Urothelium cell line (cell line): Measurements from ENCODE around the gene RABGEF1.
"Not testable (repeated sequence)": the region's sequence is repeated elsewhere in the genome, so short reads cannot be mapped to it uniquely, and the experiment has no call there.

Experiments
- DNase-seq: peaks from one replicate; pipeline ENCODE4 v3.0.0; 2011; ENCODE audit warnings: low spot score, mixed read lengths
- FAIRE-seq: peaks from 2 replicates; lab custom pipeline; 2011; peaks lifted over from hg19 to GRCh38; lab: Jason Lieb, UNC

Gene RABGEF1

DNA sequence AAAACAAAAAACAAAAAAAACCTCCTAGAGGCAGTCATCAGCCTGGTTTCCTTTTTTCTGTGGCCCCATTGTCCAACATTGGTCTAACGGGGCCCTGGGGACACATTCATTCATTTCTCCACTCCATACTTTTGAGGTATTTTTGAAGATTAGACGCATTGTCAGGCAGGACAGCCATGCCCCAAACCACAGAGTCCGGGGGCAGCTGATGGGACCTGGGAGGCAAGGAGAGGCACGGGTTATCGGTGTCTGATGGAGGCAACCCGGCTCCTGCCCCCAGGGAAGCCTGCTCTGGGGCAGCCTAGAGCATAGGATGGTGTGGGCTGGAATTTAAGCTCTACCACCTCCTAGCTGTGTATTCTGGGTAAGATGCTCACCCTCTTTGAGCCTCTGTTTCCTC, 6.5 kb upstream of the RABGEF1 start:
- no peak for FAIRE-seq

DNA sequence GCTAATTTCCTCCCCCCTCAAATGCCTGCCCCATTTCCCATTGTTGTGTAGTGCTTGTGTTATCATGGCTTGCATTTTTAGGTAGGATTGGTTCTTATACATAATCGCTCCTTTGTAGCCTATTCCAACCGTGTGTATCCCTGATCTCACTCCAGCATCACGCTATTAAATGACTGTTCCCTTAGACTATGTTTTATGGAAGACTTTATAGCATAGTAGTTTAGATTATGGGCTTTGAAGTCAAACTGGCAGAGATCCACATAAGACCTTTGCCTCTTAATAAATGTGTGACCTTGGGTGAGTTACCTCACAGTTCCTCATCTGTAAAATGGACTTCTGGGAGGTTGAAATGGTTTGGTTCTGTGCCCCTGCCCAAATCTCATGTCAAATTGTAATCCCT, 5.4 kb upstream of the RABGEF1 start:
- no peak for FAIRE-seq

More for the DNA sequence above, 6.5 kb upstream of the RABGEF1 start:
- DNase-seq: no peak

DNA sequence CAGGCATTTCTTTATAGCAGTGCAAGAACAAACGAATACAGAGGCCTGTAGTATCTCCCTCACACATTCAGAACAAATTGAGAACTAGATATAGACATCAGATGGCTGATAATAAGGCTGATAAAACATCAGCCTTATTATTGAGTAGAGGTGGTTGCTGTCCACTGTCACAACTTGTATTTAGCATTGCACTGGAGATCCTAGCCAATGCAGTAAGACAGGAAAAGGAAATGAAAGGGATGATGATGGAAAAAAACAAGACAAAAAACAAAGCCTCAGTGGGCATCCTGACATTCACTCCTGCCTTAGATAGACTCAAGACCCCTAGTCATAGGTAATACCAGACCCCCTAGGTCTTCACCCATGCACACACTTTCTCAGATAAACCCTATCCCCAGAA, 4.7 kb upstream of the RABGEF1 start:
- FAIRE-seq (no peak), DNase-seq (no peak)

More for the DNA sequence above, 5.4 kb upstream of the RABGEF1 start:
- no peak for DNase-seq

DNA sequence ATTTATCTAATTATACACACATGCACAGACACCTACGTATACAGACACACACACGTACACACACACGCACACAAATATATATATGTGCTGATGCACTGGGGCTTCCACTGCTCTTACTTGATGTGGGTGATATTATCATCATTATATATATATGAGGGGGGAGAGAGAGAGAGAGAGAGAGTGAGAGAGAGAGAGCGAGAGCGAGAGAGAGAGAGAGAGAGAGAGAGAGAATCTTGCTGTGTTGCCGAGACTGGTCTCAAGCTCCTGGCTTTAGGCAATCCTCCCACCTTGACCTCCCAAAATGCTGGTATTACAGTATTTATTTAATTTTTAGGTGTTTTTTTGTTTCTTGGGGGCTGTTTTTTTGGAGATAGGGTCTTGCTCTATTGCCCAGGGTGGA, 3.6 kb upstream of the RABGEF1 start:
- no peak for DNase-seq
- FAIRE-seq: no peak

DNA sequence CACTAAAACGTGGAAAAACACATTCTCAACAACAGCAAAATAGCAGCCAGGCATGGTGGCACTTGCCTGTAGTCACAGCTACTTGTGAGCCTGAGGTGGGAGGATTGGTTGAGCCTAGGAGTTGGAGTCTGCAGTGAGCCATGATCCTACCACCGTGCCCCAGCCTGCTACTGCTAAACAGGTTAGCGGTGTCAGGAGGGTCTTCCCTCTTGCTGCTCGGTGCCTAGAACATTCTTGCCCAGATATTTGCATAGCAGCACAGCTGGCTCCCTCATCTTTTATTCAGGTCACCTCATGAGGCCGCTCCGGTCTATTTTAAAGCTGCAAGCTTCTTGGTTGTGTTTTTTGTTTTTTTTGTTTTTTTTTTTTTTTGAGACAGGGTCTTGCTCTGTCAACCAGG, 2.9 kb upstream of the RABGEF1 start:
- DNase-seq (no peak), FAIRE-seq (no peak)

DNA sequence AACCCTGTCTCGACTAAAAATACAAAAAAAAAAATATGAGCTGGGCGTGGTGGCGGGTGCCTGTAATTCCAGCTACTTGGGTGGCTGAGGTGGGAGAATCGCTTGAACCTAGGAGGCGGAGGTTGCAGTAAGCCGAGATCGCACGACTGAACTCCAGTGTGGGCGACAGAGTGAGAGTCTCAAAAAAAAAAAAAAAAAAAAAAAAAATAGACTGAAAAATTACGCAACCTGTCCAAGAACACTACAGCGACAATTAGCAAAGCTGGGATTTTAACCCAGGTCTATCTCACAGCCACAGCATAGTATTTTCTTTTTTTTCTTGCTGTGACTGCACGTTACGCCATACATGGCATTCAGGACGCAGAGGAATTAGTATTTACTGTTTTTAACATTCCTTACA, 1.1 kb upstream of the RABGEF1 start:
- FAIRE-seq (no peak), DNase-seq (no peak)

DNA sequence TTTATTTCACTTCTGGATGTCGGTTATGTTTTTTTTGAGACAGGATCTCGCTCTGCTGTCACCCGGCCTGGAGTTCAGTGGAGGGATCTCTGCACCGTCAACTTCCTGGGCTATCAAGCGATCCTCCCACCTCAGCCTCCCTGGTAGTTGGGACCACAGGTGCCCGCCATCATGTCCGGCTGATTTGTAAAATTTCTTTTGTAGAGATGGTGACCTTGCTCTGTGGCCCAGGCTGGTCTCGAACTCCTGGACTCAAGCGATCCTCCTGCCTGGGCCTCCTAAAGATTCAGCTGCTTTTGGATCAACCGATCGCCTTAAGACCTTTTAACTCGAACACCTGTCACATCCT, 606 bp upstream of the RABGEF1 start:
- no peak for DNase-seq
- FAIRE-seq: no peak

DNA sequence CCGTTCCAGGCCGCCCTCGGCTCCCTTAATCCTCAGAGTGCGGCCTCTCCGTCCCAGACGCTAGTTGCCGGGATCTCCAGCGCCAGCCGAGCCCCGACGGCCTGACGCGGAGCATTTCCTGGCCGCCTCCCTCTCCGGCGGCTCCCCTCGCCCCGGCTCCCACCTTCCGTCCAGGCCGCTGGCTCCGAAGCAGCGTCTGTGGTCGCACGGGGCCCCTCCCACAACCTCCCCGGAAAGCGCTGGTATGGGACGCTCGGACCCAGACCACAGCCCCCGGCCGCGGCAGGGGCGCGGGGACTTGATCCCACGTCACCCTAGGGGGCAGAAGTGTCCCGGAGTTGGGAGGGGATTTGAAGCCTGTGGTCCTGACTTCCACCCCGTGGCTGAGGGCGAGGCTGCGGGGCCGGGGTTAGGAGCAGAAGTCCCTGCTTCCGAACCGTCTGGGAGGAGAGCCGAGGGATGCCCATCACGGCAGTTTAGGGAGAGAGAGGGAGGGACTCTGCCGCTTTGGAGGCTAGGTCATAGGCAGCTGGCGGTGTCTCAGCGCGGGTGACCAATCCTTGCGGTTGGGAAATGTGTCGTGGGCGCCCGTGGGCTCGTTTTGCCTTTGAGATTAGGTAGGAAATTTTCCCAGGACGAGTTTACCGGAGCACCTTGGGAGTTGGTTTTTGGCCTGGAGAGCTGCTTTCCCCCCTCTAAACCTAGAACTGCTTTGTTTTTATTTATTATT, 612 bp downstream of the RABGEF1 start:
- FAIRE-seq: not testable (repeated sequence)
- DNase-seq: peak; percentile 58

DNA sequence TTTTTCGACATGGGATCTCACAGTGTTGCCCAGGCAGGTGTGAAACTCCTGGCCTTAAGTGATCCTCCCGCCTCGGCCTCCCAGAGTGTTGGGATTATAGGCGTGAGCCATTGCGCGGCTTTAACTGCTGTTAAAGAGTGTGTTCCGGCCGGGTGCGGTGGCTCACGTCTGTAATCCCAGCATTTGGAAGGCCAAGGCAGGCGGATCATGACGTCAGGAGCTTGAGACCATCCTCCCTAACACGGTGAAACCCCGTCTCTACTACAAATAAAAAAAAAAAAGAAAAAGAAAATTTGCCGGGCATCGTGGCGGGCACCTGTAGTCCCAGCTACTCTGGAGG, 1.1 kb downstream of the RABGEF1 start:
- no peak for FAIRE-seq
- DNase-seq: no peak

DNA sequence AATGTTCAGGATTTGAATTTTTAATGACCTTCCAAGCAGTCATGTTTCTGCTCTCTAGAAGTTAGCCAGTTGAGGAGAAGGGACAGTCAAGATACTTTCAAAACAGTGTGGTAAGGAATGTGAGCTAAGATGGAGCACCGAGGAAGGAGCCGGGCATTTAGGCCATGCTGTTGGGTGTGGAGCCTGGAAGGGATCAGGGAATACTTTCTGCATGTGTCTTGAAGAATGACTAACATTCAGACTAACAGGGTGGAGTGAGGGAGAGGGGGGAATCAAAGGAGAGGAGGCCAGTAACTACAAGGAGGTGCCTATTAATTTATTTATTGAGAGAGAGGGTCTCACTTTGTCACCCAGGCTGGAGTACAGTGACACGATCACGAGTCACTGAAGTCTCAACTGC, 1.8 kb downstream of the RABGEF1 start:
- not testable (repeated sequence) for FAIRE-seq, DNase-seq

DNA sequence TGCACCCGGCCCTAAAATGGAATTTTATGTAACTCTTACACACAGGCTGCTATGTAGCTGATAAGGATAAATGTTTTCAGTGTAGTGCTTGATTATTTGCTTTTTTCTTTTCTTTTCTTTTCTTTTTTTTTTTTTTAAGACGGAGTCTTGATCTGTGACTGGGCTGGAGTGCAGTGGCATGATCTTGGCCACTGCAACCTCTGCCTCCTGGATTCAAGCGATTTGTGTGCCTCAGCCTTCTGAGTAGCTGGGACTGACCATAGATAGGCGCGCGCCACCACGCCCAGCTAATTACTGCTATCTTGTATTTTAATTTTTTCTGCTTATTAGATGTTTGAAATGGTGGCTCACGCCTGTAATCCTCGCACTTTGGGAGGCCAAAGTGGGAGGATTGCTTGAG, 3.4 kb downstream of the RABGEF1 start:
- DNase-seq (no peak), FAIRE-seq (no peak)

DNA sequence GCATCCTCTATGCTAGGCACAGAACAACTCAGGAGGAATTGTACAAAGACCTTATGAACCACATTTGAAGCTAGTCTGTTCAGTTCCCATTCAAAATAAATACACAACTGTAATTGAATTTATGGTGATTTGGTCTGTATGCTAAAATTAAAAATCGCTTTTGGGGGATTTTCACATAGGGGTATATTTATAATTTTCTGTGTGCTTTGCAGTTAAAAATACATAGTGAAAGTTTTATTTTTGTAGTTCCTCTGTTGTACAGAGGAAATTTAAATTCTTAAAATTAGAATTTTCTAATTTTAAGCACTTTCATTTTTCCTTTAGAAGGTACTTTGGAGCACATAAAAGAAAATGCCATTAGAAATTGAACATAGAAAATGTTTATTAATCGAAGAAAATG, 6.9 kb downstream of the RABGEF1 start:
- no peak for DNase-seq
- no peak for FAIRE-seq

DNA sequence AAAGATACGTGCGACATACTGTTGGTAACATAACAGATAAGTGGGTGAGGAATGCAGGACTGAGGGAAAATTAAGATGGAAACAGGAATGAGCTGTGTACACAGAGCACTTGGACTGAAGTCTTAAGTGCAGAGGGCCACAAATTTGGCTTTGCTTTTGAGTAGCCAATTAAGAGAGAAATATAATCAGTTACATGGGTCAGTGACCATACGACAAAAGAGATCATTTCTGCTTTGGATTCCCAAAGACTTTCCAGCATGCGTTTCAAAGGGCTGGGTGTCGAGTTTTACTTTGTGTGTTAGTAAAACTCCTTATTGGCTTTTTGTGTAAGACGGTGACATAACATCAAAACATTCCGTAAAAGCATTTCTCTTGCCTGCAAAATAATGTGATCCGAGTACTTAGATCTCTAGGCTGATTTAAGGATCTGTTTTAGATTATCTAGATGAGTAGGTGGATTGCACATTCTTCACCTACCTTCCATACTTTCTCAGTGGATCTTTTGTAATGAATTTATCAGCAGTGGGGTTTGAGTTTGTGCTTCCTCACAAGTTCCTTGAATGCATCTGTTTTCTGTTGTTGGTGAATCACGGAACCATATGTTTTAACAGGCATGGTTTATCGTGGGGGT, 7.5 kb downstream of the RABGEF1 start:
- DNase-seq (no peak), FAIRE-seq (no peak)

DNA sequence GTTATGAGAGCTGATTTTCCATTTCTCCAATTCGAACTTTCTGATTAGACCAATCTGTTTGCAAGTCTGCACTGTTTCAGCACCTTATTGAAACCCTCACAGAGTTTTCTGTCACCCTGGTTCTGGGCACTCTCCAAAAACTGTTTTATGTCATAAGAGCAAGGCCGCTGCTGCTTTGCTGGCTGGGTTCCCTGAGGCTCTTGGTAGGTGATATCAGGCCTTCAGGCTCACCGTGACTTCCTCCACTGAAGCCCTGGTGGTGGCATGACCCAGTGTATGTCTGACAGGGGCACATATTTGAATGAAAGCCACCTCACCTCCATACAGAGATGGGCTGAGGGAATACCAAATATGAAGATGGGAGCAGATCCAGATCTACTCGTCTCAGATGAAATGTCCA, 8.3 kb downstream of the RABGEF1 start:
- FAIRE-seq (no peak), DNase-seq (no peak)

DNA sequence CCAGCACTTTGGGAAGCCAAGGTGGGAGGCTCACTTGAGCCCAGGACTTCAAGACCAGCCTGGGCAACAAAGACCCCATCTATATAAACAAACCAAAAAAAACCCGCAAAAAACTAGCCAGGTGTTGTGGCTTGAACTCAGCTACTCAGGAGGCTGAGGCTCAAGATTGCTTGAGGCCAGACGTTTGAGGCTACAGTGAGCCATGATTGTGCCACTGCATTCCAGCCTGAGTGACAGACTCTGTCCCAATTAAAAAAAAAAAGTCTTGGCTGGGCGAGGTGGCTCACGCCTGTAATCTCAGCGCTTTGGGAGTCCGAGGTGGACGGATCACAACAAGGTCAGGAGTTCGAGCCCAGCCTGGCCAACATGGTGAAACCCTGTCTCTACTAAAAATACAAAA, 11.4 kb downstream of the RABGEF1 start:
- FAIRE-seq (no peak), DNase-seq (no peak)

DNA sequence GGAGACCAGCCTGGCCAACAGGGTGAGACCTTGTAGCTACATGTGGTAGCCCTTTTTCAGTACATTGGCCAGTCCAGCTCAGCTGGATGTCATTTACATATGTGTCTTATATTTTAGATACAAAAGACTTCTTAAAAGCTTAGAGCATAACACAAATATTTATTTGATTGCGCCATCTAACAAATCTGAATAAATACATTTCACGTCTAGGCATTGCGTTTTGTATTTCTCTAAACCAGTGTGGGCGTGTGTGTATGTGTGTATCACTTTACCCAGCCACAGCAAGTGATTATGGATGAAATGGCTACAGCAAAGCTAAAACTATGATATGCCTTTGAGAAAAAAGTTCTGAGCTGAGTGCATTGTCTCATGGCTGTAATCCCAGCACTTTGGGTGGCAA, 14.0 kb downstream of the RABGEF1 start:
- FAIRE-seq: no peak
- DNase-seq: no peak

DNA sequence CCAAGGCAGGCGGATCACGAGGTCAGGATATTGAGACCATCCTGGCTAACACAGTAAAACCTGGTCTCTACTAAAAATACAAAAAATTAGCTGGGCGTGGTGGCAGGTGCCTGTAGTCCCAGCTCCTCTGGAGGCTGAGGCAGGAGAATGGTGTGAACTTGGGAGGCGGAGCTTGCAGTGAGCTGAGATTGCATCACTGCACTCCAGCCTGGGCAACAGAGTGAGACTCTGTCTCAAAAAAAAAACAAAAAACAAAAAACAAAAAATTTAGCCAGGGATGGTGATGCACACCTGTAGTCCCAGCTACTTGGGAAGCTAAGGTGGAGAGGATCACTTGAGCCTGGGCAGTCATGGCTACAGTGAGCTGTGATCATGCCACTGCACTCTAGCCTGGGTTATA, 14.5 kb downstream of the RABGEF1 start:
- not testable (repeated sequence) for FAIRE-seq, DNase-seq

DNA sequence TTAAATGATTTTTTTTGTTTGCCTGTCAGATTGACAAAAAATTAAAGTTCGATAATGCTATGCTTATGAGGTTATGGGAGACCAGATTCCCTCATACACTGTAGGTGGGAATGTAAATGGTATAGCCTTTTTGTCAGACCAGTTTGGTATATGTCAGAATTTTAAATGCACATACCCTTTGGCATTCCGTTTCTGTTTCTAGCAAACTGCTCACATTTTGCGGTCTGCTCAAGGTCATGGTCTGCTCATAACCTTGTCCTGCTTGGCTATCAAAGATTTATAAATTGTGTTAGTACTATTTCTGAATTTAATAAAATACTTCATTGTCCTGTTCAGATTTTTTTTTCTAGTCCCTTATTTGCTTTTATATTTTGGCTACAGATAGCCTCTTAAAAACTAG, 15.7 kb downstream of the RABGEF1 start:
- not testable (repeated sequence) for DNase-seq, FAIRE-seq

DNA sequence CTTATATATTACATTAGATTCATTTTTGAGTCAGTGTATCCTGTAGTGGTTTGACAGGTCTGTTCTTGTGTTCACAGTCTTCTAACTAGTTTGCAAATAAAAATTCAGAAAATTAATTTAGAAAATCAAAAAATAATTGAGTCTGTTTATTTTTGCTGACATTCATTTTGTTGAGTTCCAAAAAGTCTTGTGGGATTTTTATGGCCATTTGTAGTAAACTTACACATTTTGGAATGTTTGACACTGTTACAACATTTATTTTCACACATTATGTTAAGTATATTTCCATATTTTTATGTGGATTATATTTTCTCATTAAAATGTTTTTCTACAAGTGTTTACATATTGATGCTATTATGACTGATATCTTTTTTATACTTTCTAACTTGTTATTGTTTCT, 16.4 kb downstream of the RABGEF1 start:
- no peak for FAIRE-seq
- DNase-seq: no peak

DNA sequence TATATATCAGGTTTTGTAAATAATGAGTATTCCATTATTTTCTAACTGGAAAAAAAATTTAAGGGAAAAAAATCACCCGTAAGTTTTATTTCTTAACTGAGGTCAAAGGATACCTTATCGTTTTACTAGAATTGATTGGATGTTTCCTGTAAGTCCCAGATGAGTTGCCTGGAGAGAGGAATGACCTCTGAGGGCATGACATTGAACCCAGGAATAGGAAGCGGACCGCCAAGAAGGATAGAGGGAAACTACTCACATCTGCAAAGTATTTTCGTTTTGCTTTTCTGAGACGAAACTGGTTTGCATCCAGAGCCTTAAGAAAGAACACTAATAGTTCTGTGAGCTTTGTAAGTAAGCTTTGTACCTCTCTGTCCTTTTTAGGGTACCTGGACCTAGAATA, 17.4 kb downstream of the RABGEF1 start:
- no peak for FAIRE-seq
- no peak for DNase-seq

DNA sequence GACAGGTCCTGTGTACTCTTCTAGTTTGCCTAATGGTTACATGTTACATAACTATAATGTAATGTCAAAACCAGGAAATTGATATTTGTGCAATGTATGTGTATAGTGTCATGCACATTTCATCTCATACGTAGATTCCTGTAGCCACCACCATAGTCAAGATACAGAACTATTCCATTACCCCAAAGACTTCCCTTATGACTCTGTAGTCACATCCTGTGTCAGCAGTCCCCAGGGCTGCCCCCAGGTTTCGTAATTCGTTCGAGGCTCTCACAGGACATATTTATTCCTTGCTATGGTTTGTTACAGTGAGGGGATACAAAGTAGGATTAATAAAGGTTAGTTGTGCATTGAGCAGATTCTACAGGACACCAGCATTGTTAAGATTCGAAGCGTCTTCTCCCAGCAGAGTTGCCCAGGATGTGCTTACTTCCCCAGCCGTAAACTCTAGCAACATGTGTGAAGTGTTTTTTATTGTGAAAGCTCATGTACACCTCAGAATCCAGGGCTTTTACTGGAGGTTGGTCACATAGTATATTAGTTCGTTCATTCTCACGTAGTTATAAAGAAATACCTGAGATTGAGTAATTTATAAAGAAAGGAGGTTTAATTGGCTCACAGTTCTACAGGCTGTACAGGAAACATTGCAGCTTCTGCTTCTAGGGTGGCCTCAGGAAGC, 18.6 kb downstream of the RABGEF1 start:
- FAIRE-seq: no peak
- DNase-seq: no peak

DNA sequence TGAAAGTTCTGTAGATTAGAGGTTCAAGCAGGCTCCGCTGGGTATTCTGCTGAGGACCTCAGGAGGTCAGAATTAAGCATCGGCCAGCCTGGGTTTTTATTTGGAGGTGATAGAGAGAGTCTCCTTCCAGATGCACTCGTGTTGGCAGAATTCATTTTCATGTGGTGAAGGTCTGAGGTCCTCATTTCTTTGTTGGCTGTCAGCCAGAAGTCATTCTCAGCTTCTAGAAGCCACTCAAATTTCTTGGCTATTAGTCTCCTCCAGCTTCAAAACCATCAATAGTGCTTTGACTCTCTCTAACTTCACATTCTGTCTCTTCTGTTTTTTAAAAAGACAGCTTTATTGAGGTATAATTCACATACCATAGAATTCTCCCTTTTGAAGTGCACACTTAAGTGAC, 22.6 kb downstream of the RABGEF1 start:
- not testable (repeated sequence) for DNase-seq, FAIRE-seq
